SU-DHL-6 (cell line): ENCODE measurements around the gene LGALS9B.
"Not testable (repeated sequence)": the region's sequence is repeated elsewhere in the genome, so short reads cannot be mapped to it uniquely, and the experiment has no call there.

Experiments used
- H2AFZ ChIP-seq: fragments of 200-600 bp; sonication (generic); 2 replicates; pipeline ENCODE4 v1.6.1; 2014; ENCODE audit warnings: low read depth, mild to moderate bottlenecking, moderate library complexity, mixed read lengths, antibody characterized with exemption, low read length; ENCODE audit not compliant: severe bottlenecking
- H3F3A ChIP-seq: fragments of 200-600 bp; shearing (Covaris generic); 2 replicates; pipeline ENCODE4 v1.6.0; 2016; ENCODE audit warnings: antibody characterized with exemption, mild to moderate bottlenecking; ENCODE audit not compliant: insufficient read depth
- H3K27ac ChIP-seq: fragments of 200-600 bp; sonication (generic); 2 replicates; pipeline ENCODE4 v1.5.1; 2016; ENCODE audit warnings: low read depth, mild to moderate bottlenecking, low read length, moderate library complexity, mixed read lengths
- H3K27me3 ChIP-seq: fragments of 200-600 bp; sonication (generic), shearing (Covaris generic); 2 replicates; pipeline ENCODE4 v1.6.0; 2014; ENCODE audit warnings: mild to moderate bottlenecking, low read length
- H3K36me3 ChIP-seq: fragments of 200-600 bp; sonication (generic); 2 replicates; pipeline ENCODE4 v1.6.1; 2014; ENCODE audit warnings: mild to moderate bottlenecking, low read length, mixed read lengths
- H3K4me2 ChIP-seq: fragments of 300-600, 200-600 bp; shearing (Covaris generic), sonication (generic); 2 replicates; pipeline ENCODE4 v1.6.0; 2014; ENCODE audit warnings: low read length, low read depth, mild to moderate bottlenecking; ENCODE audit not compliant: poor library complexity, severe bottlenecking
- H3K4me3 ChIP-seq: fragments of 200-600 bp; sonication (generic); 2 replicates; pipeline ENCODE4 v1.5.1; 2014; ENCODE audit warnings: antibody characterized with exemption, low read length, mild to moderate bottlenecking, mixed read lengths; ENCODE audit not compliant: insufficient read depth, poor library complexity, severe bottlenecking
- H3K79me2 ChIP-seq: fragments of 200-600 bp; sonication (generic); 2 replicates; pipeline ENCODE4 v1.6.1; 2014; ENCODE audit warnings: mild to moderate bottlenecking, low read length, moderate library complexity; ENCODE audit not compliant: insufficient read depth
- H3K9ac ChIP-seq: fragments of 200-600 bp; sonication (generic); 2 replicates; pipeline ENCODE4 v1.7.0; 2014; ENCODE audit warnings: mild to moderate bottlenecking, low read length
- H3K9me2 ChIP-seq: fragments of 200-600 bp; sonication (generic); replicated peaks from 2 replicates; pipeline ENCODE4 v1.6.1; 2014; ENCODE audit warnings: low read length; ENCODE audit not compliant: insufficient read depth
- H3K9me3 ChIP-seq: fragments of 200-600 bp; sonication (generic); 2 replicates; pipeline ENCODE4 v1.6.1; 2014; ENCODE audit warnings: low read length, mixed read lengths; ENCODE audit not compliant: insufficient read depth
- H4K20me1 ChIP-seq: fragments of 200-600 bp; sonication (generic); 2 replicates; pipeline ENCODE4 v1.6.1; 2014; ENCODE audit warnings: low read depth, mild to moderate bottlenecking, antibody characterized with exemption, low read length, moderate library complexity, mixed read lengths

Gene LGALS9B

GRCh38 chr17:20422826-20423225 is 44.5 kb downstream of the LGALS9B start:
- H3K4me3 ChIP-seq, H3K79me2 ChIP-seq, H3K9me2 ChIP-seq, H3K4me2 ChIP-seq, H4K20me1 ChIP-seq, H3K9ac ChIP-seq, H3K9me3 ChIP-seq, H2AFZ ChIP-seq, H3K27me3 ChIP-seq, H3K36me3 ChIP-seq, H3F3A ChIP-seq, H3K27ac ChIP-seq: not testable (repeated sequence)

GRCh38 chr17:20418838-20419237 is 48.5 kb downstream of the LGALS9B start:
- H3K4me2 ChIP-seq, H3K4me3 ChIP-seq, H3K9me2 ChIP-seq, H3K36me3 ChIP-seq, H3F3A ChIP-seq, H3K27me3 ChIP-seq, H3K9me3 ChIP-seq, H3K9ac ChIP-seq, H2AFZ ChIP-seq, H3K79me2 ChIP-seq, H3K27ac ChIP-seq, H4K20me1 ChIP-seq: not testable (repeated sequence)

- H2AFZ ChIP-seq, H4K20me1 ChIP-seq, H3F3A ChIP-seq, H3K4me2 ChIP-seq, H3K27me3 ChIP-seq, H3K9me2 ChIP-seq, H3K27ac ChIP-seq, H3K36me3 ChIP-seq, H3K9me3 ChIP-seq, H3K4me3 ChIP-seq, H3K9ac ChIP-seq, H3K79me2 ChIP-seq: not testable (repeated sequence)
Observed at GRCh38 chr17:20417492-20418080, 49.8 kb downstream of the LGALS9B start.

- H2AFZ ChIP-seq, H3K9ac ChIP-seq, H3K27ac ChIP-seq, H3K36me3 ChIP-seq, H3K4me2 ChIP-seq, H3K9me2 ChIP-seq, H3K9me3 ChIP-seq, H3K27me3 ChIP-seq, H4K20me1 ChIP-seq, H3K4me3 ChIP-seq, H3F3A ChIP-seq, H3K79me2 ChIP-seq: not testable (repeated sequence)
Observed at GRCh38 chr17:20416381-20416911, 50.9 kb downstream of the LGALS9B start.

GRCh38 chr17:20415479-20415878 is 51.9 kb downstream of the LGALS9B start:
- not testable (repeated sequence) for H3K4me2 ChIP-seq, H3K4me3 ChIP-seq, H3K9ac ChIP-seq, H3K9me3 ChIP-seq, H3K27me3 ChIP-seq, H3K9me2 ChIP-seq, H3K36me3 ChIP-seq, H3K27ac ChIP-seq, H3F3A ChIP-seq, H3K79me2 ChIP-seq, H2AFZ ChIP-seq, H4K20me1 ChIP-seq

- H3K27me3 ChIP-seq, H3K9ac ChIP-seq, H3K4me3 ChIP-seq, H3F3A ChIP-seq, H3K4me2 ChIP-seq, H3K9me3 ChIP-seq, H2AFZ ChIP-seq, H3K9me2 ChIP-seq, H3K79me2 ChIP-seq, H3K36me3 ChIP-seq, H3K27ac ChIP-seq, H4K20me1 ChIP-seq: not testable (repeated sequence)
Observed at GRCh38 chr17:20401306-20402022, 65.9 kb downstream of the LGALS9B start.

GRCh38 chr17:20400559-20401305 is 66.6 kb downstream of the LGALS9B start:
- not testable (repeated sequence) for H3K79me2 ChIP-seq, H3K9me3 ChIP-seq, H3K27me3 ChIP-seq, H3F3A ChIP-seq, H3K4me3 ChIP-seq, H4K20me1 ChIP-seq, H3K36me3 ChIP-seq, H3K9me2 ChIP-seq, H3K27ac ChIP-seq, H3K4me2 ChIP-seq, H2AFZ ChIP-seq, H3K9ac ChIP-seq
